HG02885 (cell line): Measurements from ENCODE around the gene HS2ST1.

Experiments
- ATAC-seq: cut with Tn5 transposase; IDR thresholded peaks from one replicate; pipeline ENCODE4 v1.9.1; 2021; ENCODE audit warnings: mild to moderate bottlenecking; ENCODE audit not compliant: unreplicated experiment, poor library complexity

The HS2ST1 gene

DNA sequence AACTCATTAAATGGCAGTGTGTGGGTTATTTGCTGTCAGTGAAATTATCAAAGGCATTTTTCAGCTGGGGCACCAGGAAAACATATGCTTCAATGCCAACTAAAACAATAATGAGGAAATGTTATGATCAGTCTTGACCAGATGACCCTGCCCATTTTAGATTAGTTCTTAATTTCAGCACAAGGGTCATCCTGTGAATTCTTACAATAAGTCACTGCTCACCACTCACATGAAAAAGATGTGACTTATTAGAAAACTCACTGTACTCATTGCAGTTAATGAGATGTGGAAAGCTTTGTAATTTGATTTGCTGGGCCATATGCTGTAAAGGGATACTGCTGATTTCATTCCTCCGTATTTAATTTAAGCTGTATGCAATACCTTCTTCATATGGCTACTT lies 235.7 kb downstream of the HS2ST1 start:
- no peak for ATAC-seq

DNA sequence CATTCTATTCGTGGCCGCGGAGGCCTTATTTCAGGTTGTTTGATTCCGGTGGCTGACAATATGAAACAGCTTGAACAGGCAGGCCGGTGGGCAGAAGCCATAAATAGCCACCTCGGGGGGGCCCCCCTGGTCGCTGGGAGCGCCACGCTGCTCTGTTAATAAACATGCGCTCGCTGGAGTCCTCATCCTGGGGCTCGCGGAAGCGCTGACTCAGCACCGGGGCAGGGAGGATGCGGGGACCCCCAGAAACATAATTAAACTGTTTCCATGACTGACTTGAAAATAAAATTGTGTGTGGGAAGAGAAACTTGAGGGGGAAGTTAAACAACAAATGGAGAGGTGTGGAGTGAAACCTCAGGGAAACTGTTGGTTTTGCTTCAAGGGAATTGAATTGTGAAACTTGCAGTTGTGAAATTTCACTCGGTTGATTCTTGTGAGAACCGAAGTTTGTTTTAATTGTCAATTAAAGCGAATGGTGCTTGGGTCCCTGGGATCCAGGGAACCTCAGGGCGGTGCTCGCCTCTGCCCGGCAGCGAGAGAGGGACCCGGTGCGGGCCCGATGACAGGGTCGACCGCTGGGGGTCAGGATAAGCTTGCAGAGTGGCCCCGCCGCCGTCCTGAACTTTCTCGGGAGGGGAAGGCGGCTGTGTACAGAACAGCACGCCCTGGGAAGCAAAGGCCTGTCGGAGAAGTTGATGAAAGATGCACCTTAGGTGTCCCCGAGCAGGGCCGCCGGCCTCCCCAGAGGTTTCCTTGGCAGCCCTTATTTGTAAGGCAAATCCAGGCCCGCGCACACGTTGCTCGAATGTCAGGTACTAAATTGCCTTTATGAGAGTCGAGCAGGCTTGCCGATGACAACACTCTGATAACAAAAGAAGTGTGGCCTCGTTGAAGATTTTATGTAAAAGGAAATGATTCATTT lies 237.3 kb downstream of the HS2ST1 start:
- ATAC-seq, result peak; percentile 71

DNA sequence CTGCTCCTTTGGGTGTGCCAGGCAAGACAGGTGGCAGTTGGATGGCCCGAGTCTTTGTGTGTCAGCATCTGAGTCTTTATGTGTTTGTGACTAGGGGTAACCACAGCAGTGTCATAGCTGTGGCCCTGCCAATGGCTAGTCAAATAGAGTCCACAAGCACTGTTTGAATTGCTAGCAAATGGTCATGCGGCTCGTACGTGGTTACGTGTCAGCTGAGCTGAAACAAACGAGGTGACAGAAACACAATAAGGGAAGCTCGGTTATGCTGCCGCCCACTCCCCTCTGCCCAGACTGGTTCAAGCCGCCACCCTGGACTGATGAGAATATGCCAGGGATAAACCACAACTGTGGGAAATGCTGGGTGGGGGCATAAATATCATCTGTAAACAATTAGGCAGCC lies 239.9 kb downstream of the HS2ST1 start:
- ATAC-seq, result no peak

- no peak for ATAC-seq
Measured at GRCh38 chr1:87155170-87155569, 240.7 kb downstream of the HS2ST1 start.

- no peak for ATAC-seq
Measured at GRCh38 chr1:87155648-87156047, 241.2 kb downstream of the HS2ST1 start.

- no peak for ATAC-seq
Measured at GRCh38 chr1:87156124-87156523, 241.7 kb downstream of the HS2ST1 start.

- no peak for ATAC-seq
Measured at GRCh38 chr1:87159378-87159915, 245.0 kb downstream of the HS2ST1 start.
